EH (cell line): ENCODE data around the gene FDXACB1.
"Not testable (repeated sequence)": the region's sequence is repeated elsewhere in the genome, so short reads cannot be mapped to it uniquely, and the experiment has no call there.

Experiments used
- DNase-seq: peaks from one replicate; pipeline ENCODE4 v3.0.0-alpha.2; 2015; ENCODE audit warnings: low read depth

FDXACB1 gene

DNA sequence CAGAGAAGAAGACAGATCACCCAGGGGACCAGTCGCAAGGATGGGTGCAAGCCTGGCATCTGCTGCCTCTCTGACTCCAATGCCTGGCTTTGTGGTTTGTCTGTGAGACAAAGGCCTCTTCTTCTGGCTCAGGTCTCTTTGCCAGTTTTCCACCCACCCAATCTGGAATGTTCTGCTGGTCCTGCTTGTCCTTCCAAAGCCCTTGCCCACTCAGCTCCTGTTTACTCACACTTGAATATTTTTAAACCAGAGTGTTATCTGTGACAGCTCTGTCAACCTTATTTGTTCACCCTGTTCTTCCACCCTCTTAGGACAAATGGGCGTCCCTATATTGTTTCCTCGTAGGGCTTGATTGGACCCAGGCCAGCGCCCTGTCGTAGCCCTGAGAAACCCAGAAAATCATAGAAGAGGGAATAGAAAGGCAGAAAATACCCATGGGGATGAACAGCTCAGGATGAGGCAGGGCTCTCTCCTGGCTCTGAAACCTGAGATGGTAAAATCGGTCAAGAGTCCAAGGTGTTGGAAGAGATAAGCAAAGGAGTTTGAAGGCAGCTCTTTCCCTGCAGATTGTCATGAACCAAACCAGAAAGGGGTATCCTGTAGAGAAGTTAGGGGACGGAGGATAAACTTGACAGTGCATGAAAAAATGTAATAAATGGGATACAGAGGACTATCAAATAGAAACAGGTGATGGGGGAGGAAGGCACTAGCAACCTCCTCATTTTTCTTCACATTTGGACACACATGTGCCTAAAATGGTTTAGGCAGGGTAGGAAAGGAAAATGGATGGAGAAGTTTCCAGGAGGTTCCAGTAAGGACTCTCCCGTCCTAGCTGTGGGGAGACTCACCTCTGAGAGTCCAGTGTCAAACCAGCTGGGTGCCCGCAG lies 32.0 kb upstream of the FDXACB1 start:
- DNase-seq = peak; percentile 14

- DNase-seq = no peak
Observed at GRCh38 chr11:111909378-111909777, 30.4 kb upstream of the FDXACB1 start.

GRCh38 chr11:111908639-111909305 lies 29.8 kb upstream of the FDXACB1 start:
- DNase-seq = no peak

GRCh38 chr11:111906680-111907079 lies 27.7 kb upstream of the FDXACB1 start:
- DNase-seq = no peak

GRCh38 chr11:111905411-111905810 lies 26.4 kb upstream of the FDXACB1 start:
- peak; percentile 18 for DNase-seq

GRCh38 chr11:111886844-111887243 lies 7.9 kb upstream of the FDXACB1 start:
- DNase-seq = no peak

DNA sequence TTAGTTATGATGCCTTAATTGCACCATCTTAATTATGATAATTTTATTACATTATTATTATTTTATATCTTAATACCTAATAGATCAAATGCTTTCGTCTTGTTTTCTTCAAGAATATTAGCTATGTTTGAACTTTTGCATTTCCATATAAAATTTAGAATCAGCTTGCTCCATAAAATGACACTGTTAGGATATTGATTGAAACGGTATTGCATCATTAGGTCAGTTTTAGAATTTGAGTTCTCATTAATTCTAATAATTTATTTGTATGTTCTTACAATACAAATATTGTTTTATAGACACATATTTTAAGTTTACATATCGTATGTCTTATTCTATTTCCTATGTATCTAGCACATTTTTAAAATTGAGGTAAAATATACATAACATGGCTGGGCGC lies 7.1 kb upstream of the FDXACB1 start:
- DNase-seq = no peak

GRCh38 chr11:111885053-111885452 lies 6.1 kb upstream of the FDXACB1 start:
- not testable (repeated sequence) for DNase-seq

GRCh38 chr11:111882202-111882601 lies 3.2 kb upstream of the FDXACB1 start:
- no peak for DNase-seq

GRCh38 chr11:111879637-111879960 lies 634 bp upstream of the FDXACB1 start:
- DNase-seq = no peak

- DNase-seq = peak; percentile 42
Observed at GRCh38 chr11:111878385-111878848, 548 bp downstream of the FDXACB1 start.

DNA sequence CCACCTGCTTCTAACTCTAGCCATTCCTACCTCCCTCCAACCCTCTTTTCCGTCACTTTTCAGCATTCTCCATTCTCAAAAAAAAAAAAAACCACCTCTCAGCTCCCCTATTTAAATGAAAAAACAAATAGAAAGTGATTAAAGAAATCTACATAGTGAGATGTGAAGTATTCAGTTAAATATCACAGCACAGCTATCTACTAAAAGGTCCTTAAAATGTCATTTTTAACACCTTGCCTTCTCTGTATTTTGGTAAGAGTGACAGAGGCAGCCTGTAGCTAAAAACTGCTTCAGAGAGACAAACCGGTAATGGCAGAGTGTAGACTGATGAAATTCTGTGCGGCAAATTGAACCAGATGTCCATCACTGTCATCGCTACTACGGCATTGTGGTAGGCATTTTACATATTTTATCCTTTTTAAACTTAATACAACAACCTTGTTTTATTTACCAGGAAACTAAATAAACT lies 7.2 kb downstream of the FDXACB1 start:
- DNase-seq = peak; percentile 17

DNA sequence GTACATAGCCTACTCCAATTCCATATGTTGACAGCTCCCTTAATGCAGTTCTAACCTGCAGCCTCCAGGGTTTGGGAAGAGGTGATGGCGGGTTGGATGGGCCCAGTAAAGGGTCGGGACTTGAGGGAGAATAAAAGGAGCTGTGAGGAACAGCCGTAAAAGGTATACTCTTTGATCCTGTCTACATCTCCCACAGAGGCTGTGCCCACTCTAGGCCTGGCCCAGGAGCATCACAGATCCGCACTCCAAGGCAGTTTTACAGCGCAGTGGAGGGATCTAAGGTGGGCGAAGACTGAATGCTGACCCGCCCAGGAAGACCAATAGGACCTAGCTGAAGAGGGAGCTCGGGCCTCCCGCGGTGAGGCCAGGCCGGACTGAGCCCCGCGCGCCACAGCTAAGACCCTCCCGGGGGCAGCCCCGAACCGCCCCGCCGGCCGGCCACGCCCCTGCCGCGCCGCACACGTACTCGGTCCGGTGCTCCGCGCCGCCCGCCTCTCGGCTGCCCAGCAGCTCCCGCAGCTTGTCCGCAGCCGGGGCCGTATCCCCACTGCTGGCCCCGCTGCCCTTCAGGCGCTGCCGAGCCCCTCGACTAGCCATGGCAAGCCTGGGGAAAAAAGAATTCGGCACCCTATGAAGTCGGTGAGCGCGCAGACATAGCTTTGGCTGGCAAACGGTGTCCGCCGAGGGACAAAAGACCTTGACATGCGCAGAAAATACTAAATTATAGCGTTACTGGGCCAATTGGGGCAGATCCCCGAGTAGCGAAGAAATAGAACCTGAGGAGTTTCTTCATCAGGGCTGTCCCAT lies 7.9 kb downstream of the FDXACB1 start, which contains the start of gene ALG9:
Gene ALG9, minus strand, starts transcription at position 696 of the 807 bp plus-strand sequence. Its CDS starts 99 bp downstream, at position 597.
- DNase-seq = peak; percentile 80

DNA sequence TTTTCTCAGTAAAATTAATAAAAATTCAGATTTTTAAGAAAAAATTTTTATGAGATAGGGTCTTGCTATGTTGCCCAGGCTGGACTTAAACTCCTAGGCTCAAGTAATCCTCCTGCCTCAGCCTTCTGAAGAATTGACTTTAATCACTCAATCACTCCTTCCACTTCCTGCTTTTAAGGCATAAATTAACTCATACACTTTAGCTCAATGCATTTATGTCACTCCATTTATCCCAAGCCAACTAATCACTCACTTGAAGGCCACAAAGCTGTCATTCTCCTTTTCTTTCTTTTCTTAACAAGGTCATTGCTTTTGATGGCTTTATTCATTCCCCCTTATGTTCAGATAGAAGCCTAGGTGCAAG lies 8.5 kb downstream of the FDXACB1 start:
- no peak for DNase-seq

- no peak for DNase-seq
Observed at GRCh38 chr11:111870113-111870512, 8.9 kb downstream of the FDXACB1 start.

DNA sequence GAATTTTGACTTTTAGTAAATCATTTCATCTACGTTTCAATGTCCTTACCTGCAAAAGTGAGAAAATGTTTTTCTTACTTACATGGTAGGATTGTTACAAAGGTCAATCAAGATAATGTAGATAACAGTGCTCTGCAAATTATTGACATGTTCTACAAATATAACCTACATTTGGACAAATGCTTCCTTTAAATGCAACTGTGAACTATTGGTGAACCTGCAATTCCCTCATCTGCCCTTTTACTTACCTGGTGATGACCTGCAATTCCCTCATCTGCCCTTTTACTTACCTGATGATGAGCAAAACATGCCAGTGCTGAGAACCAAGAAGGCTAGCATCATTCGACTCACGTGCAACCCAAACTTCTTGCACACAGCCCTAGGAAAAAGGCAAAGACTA lies 18.7 kb downstream of the FDXACB1 start:
- DNase-seq = no peak

GRCh38 chr11:111855506-111855905 lies 23.5 kb downstream of the FDXACB1 start:
- no peak for DNase-seq

GRCh38 chr11:111852103-111852502 lies 26.9 kb downstream of the FDXACB1 start:
- no peak for DNase-seq

DNA sequence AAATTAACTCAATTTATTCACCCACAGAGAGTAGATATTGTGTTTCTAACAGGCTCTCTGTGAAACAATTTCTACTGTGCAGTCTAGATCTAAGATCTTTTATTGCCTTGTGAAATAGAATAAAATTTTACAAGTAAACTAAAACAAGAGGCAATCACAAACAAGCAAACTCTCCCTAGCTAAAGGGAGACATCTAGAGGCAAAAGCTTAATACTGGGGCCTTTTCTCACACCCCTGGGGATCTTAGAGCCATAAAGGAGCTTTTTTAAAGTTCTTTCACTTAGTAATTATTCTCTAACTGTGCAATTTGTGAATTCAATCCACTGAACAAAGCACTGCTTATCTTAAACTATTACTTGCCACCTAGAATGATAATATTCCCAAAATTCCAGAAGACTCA lies 27.3 kb downstream of the FDXACB1 start:
- peak; percentile 38 for DNase-seq

- no peak for DNase-seq
Observed at GRCh38 chr11:111851067-111851466, 27.9 kb downstream of the FDXACB1 start.

- no peak for DNase-seq
Observed at GRCh38 chr11:111849631-111850030, 29.3 kb downstream of the FDXACB1 start.

- DNase-seq = peak; percentile 82
Observed at GRCh38 chr11:111846636-111847035, 32.3 kb downstream of the FDXACB1 start.
